HCT116 (cell line): Measurements from ENCODE around the gene NAPEPLD.
"Not testable (repeated sequence)": the region's sequence is repeated elsewhere in the genome, so short reads cannot be mapped to it uniquely, and the experiment has no call there.

Experiments used
- ATF3 ChIP-seq: IDR thresholded peaks from 2 replicates; pipeline ENCODE4 v1.6.1; 2012
- CTCF ChIP-seq, 3 experiments: fragments of 200-600 bp in 1 of 3; sonication (generic) in 1 of 3; IDR thresholded peaks in 2 of 3; conservative IDR thresholded peaks in 1 of 3; 2 replicates each; pipeline ENCODE4 v1.5.1; 2012 to 2017; ENCODE audit warnings: low read depth in 2 of 3, low read length in 2 of 3, antibody characterized with exemption in 1 of 3, borderline replicate concordance in 1 of 3, control low read depth in 1 of 3, mild to moderate bottlenecking in 1 of 3, mixed read lengths in 1 of 3, mixed run types in 1 of 3, moderate library complexity in 1 of 3; ENCODE audit not compliant: insufficient read depth in 1 of 3
- EGR1 ChIP-seq: IDR thresholded peaks from 2 replicates; pipeline ENCODE4 v1.6.1; 2012; ENCODE audit warnings: low read depth
- EZH2 ChIP-seq: fragments of 200-600 bp; sonication (generic); IDR thresholded peaks from 2 replicates; pipeline ENCODE4 v1.6.1; 2017; ENCODE audit warnings: antibody characterized with exemption, mixed run types
- FOSL1 ChIP-seq: IDR thresholded peaks from 2 replicates; pipeline ENCODE4 v1.6.1; 2012; ENCODE audit warnings: low read depth
- MAX ChIP-seq: IDR thresholded peaks from 2 replicates; pipeline ENCODE4 v1.6.1; 2012
- POLR2A ChIP-seq: IDR thresholded peaks from 2 replicates; pipeline ENCODE4 v1.7.0; 2011; ENCODE audit warnings: borderline replicate concordance; ENCODE audit not compliant: insufficient read depth, insufficient read length; ENCODE audit errors: extremely low read depth
- SP1 ChIP-seq: IDR thresholded peaks from 2 replicates; pipeline ENCODE4 v1.6.1; 2012; ENCODE audit warnings: low read depth
- SRF ChIP-seq: IDR thresholded peaks from 2 replicates; pipeline ENCODE4 v1.6.1; 2012; ENCODE audit warnings: low read depth
- YY1 ChIP-seq: IDR thresholded peaks from 2 replicates; pipeline ENCODE4 v1.6.1; 2011; ENCODE audit warnings: low read length, low read depth, moderate library complexity, mild to moderate bottlenecking; ENCODE audit not compliant: insufficient replicate concordance; ENCODE audit errors: extremely low read depth

- TF ChIP-seq SP1; ATF3; EGR1; CTCF (IDR thresholded peaks at IDR 0.05 in 2 of 3, conservative IDR thresholded peaks at IDR 0.05 in 1 of 3; ENCODE audit: borderline replicate concordance in 1 of 3, insufficient read depth in 1 of 3, low read depth in 2 of 3, low read length in 2 of 3); EZH2; FOSL1; YY1; POLR2A; SRF; MAX: not testable (repeated sequence)
Measured at GRCh38 chr7:103198079-103198478, 49.2 kb upstream of the NAPEPLD start.
